NCI-H446 (cell line): ENCODE measurements around the gene TOR1A.

ENCODE experiments used
- DNase-seq, 2 experiments: peaks; one replicate each; lab custom pipeline; 2025; lab: John Stamatoyannopoulos, UW

Gene TOR1A

GRCh38 chr9:129851821-129852220 is 27.9 kb upstream of the TOR1A start:
- no peak for DNase-seq

GRCh38 chr9:129850821-129851550 is 27.1 kb upstream of the TOR1A start:
- no peak for DNase-seq

- no peak for DNase-seq
These were observed 26.0 kb upstream of the TOR1A start for GRCh38 chr9:129849901-129850300.

- DNase-seq, result no peak
These were observed 24.9 kb upstream of the TOR1A start for GRCh38 chr9:129848712-129849441.

- no peak for DNase-seq
These were observed 21.4 kb upstream of the TOR1A start for GRCh38 chr9:129845373-129845772.

- DNase-seq, result no peak
These were observed 17.1 kb upstream of the TOR1A start for GRCh38 chr9:129841071-129841470.

GRCh38 chr9:129840034-129840433 is 16.1 kb upstream of the TOR1A start:
- no peak for DNase-seq

GRCh38 chr9:129839324-129840023 is 15.5 kb upstream of the TOR1A start:
- DNase-seq, result no peak

- no peak for DNase-seq
These were observed 14.8 kb upstream of the TOR1A start for GRCh38 chr9:129838707-129839259.

GRCh38 chr9:129836311-129837007 is 12.5 kb upstream of the TOR1A start:
- DNase-seq, result no peak

- no peak for DNase-seq
These were observed 11.9 kb upstream of the TOR1A start for GRCh38 chr9:129835860-129836223.

- peak; percentile 87 to 94 for DNase-seq
These were observed 11.4 kb upstream of the TOR1A start, which contains the start of the genes C9orf78 and USP20 for GRCh38 chr9:129835128-129835859. Gene C9orf78, minus strand, starts transcription at chr9:129835275. Its CDS starts 54 bp downstream, at chr9:129835221. Gene USP20, plus strand, starts transcription at chr9:129835458. Its CDS starts 17,098 bp downstream, at chr9:129852556.

- DNase-seq, result no peak
These were observed 10.7 kb upstream of the TOR1A start for GRCh38 chr9:129834489-129835127.

- no peak for DNase-seq
These were observed 9.0 kb upstream of the TOR1A start for GRCh38 chr9:129832982-129833381.

GRCh38 chr9:129828969-129829368 is 5.0 kb upstream of the TOR1A start:
- DNase-seq, result no peak

- no peak for DNase-seq
These were observed 4.1 kb upstream of the TOR1A start for GRCh38 chr9:129828051-129828450.

GRCh38 chr9:129826759-129827158 is 2.8 kb upstream of the TOR1A start:
- no peak for DNase-seq

GRCh38 chr9:129826344-129826743 is 2.4 kb upstream of the TOR1A start:
- DNase-seq, result no peak

- no peak for DNase-seq
These were observed 398 bp downstream of the TOR1A start for GRCh38 chr9:129823542-129823934.

GRCh38 chr9:129822898-129823541 is 916 bp downstream of the TOR1A start:
- no peak for DNase-seq
